Skeletal muscle cell (primary cell): ENCODE measurements around the gene OLFML3.

ENCODE experiments used
- DNase-seq: peaks from one replicate; pipeline ENCODE4 v3.0.0-alpha.2; 2010; ENCODE audit warnings: low read depth
- H3K4me3 ChIP-seq: 2 replicates; pipeline ENCODE4 v1.5.1; 2011; ENCODE audit warnings: low read depth, mild to moderate bottlenecking, control low read depth, low read length, moderate library complexity

OLFML3 gene, protein sequence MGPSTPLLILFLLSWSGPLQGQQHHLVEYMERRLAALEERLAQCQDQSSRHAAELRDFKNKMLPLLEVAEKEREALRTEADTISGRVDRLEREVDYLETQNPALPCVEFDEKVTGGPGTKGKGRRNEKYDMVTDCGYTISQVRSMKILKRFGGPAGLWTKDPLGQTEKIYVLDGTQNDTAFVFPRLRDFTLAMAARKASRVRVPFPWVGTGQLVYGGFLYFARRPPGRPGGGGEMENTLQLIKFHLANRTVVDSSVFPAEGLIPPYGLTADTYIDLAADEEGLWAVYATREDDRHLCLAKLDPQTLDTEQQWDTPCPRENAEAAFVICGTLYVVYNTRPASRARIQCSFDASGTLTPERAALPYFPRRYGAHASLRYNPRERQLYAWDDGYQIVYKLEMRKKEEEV

DNA sequence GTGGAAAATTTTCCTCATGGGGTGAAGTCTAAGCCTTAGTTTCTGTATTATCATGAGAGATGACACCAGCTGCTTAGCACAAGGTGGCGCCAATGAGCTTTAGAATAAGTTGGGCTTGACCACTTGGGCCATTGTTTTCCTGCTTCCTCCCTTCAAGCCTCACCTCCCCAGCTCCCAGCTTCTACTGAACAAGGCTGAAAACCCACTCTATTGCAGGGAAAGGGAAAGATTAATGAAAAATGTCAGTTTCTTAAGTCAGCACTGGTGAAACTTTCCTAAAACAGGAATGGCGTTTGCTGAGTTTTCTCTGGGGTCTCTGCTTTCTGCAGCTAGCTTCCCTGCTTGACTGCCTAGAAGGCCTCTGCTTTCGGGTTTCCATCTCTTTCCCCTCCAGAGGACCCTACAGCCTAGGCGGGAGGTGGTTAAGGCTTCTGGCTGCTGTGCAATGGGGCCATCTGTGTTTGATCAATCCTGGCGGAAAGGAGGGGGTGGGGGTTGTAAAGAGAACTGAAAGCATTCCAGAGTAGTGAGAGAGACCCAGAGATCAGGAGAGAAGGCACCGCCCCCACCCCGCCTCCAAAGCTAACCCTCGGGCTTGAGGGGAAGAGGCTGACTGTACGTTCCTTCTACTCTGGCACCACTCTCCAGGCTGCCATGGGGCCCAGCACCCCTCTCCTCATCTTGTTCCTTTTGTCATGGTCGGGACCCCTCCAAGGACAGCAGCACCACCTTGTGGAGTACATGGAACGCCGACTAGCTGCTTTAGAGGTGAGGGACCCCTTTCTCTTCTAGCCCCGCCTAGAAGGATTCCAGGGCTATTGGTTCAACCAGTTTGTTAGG is at the start of gene OLFML3:
Gene OLFML3 (plus strand): TSS at position 612 of the 840 bp plus-strand sequence. CDS start 43 bp downstream, at position 655.
- peak; percentile 92 for DNase-seq
- peak within 1 kb of the TSS; percentile 54 for H3K4me3 ChIP-seq

DNA sequence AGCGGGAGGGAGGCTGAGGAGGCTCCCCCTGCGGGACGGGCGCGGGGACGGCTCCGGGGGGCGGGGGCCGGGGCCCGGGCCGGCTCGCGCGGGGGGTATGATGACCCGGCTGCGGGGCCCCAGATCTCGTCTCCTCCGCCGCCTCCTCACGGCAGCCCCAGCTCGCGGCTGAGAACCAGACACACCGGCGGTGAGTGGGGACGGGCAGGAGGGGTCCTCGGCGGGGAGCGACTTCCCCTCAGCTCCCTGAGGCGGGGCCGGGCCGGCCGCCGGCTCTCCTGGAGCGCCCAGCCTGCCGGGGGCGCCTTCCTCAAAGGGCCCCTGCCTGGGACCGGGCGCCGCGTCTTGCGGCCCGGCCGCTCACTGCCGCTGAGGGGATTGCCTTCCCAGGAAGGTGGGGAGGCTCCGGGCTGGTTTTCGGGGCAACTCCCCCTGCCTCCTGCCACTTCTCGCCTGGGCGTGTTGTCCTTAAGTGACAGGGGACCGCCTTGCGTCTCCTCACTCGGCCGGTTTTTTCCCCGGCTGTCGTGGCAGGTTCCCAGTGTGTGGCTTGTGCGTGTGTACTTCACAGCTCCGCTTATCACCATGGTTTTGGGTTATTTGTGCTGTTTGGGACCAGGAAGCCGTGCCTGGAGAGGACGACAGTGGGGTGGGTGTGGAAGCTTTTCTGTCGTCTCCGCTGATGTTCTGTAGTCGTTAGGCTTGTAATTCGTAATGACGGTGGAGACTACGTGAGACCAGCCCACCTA is 49.4 kb upstream of the OLFML3 start:
- DNase-seq, result no peak
- peak overlapping the region; percentile 94 for H3K4me3 ChIP-seq

DNA sequence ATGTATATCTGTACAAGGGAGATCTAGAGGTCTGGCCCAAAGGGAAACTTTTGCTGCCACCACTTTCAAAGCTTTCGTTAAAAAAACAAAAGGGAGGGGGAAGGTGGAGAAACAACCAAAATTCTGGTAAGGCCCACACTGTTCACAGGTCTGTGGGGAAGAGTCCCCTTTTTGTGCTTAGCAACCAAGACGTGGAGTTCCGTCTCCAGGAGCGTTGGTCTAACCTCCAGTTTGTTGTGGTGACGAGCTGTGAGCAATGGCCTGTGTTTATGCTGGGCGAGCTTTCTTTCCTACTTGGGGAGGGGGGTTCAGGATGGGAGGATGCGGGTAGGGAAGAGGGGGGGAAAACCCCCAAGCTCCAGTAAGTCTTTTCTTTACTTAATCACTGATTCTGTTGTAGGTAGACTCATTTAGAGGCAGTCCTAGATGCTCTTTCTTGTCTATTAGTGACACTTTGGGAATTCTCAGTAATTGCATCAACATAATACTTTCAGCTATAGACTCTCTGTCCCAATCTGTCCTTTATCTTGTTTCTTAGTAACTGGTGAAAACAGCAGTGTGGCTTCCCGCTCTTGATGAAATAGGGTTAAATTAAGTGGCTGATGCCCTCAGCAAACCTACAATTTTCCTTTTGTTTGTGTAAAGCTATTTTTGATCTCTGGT is 48.6 kb upstream of the OLFML3 start:
- no peak for DNase-seq
- H3K4me3 ChIP-seq, result peak overlapping the region; percentile 94

DNA sequence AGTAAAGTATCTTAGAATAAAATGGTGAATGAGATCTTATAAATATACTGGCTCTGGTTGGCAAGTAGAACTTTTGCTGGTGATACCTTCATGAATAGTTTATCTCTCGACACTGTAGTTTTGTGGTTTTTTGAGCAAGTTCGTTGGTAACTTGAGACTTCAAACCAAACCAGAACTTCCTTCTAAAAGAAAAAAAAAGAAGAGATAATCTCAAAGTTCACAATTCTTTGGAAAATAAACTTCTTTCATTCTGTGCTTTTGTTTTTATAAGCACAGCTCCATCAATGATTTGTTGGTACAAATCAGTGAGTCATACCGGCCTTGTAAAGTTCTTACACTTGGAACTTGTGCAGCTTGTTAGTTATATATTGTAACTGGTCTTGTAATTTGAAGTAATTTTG is 47.8 kb upstream of the OLFML3 start:
- DNase-seq, result no peak
- peak overlapping the region; percentile 94 for H3K4me3 ChIP-seq

DNA sequence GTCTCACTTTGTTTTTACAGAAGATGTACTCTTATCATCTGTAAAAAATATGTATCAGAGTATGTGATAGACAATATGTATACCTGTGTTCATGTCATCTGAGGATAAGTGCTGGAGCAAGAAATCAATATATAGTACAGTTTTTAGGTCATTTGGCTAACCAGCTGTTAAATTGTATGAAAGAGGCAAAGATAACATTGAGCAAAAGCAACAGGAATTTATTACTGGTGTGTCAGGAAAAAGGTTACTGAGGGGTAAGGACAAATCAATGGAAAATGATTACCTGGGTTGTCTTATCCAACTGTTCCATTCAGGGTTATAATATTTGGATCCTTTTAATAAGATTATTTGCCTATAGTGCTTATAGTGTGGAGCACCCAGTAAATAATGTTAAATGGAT is 45.3 kb upstream of the OLFML3 start:
- H3K4me3 ChIP-seq, result no peak overlapping the region
- no peak for DNase-seq

DNA sequence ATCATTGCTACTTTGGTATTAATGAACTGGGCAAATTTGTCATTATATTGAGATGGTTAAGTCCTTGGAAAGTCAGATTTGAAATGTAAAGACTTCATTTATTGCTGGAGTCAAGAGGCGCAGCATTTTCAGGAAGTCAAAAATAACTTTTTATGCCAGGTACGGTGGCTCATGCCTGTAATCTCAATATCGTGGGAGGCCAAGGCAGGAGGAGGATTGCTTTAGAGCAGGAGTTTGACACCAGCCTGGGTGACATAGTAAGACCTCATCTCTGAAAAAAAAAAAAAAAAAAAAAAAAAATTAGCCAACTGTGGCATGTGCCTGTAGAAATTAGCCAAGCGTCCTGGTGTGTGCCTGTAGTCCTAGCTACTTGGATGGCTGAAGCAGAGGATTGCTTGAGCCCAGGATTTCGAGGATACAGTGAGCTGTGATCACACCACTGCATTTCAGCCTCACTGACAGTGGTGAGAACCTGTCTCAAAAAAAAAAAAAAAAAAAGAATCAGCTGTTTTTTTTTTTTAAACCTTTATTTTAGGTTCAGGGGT is 44.7 kb upstream of the OLFML3 start:
- H3K4me3 ChIP-seq, result no peak overlapping the region
- no peak for DNase-seq

DNA sequence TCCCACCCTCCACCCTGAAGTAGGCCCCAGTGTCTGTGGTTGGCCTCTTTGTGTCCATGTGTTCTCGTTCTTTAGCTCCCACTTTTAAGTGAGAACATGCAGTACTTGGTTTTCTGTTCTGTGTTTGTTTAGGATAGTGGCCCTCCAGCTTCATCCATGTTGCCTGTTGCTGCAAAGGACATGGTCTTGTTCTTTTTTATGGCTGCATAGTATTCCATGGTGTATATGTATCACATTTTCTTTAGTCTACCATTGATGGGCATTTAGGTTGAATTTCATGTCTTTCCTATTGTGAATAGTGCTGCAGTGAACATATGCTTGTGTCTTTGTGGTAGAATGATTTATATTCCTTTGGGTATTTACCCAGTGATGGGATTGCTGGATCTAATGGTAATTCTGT is 44.1 kb upstream of the OLFML3 start:
- H3K4me3 ChIP-seq, result no peak overlapping the region
- DNase-seq, result no peak

DNA sequence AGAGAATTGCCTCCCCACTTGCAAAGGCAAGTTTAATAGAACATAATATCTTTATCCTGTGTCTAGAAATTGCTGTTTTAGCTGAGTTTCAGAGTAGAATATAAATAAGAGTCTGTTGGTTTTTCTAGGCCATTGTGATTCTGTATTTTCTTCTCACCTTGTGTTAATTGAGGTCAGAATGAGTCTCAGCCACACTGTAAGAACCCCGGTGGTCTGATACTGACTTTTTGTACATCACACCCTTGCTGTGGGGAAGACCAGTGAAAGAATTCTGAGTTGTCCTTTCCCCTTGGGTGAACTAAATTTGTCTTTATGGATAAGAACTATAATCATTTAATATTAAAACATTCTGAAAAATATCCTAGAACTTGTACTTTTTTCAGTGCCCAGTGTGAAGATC is 43.3 kb upstream of the OLFML3 start:
- H3K4me3 ChIP-seq, result no peak overlapping the region
- DNase-seq, result no peak

DNA sequence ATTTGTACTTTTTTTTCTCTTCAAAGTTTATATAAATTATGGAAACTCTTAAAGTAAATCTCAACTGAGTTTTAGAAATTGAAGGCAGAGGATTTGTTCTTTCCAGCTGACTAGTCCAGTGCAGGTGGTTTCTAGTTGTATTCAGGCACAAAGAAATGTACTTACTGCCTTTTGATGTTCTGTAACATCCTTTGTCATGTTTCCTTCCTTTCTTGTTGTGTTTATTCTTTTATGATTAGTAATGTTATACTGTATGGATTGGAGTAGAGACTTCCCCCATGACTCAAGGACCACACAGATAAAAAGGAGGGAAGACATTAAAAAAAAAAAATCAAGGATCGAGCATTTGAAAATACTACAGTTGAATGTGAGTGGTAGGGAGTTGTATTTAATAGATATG is 42.1 kb upstream of the OLFML3 start:
- H3K4me3 ChIP-seq, result no peak overlapping the region
- no peak for DNase-seq

DNA sequence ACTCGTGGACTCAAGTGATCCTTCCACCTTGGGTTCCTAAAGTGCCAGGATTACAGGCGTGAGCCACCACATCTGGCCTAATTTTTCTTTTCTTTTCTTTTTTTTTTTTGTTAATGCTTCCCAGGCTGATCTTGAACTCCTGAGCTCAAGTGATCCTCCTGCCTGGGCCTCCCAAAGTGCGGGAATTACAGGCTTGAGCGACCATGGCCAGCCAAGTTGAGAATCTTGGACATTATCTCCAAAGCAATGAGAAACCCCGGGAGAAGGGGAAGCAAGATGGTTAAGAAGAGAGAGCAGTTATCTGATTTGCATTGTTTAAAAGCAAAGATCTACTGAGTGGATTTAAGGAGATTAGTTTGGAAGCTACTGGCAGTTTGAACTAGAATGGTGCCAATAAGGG is 41.1 kb upstream of the OLFML3 start:
- no peak overlapping the region for H3K4me3 ChIP-seq
- no peak for DNase-seq

DNA sequence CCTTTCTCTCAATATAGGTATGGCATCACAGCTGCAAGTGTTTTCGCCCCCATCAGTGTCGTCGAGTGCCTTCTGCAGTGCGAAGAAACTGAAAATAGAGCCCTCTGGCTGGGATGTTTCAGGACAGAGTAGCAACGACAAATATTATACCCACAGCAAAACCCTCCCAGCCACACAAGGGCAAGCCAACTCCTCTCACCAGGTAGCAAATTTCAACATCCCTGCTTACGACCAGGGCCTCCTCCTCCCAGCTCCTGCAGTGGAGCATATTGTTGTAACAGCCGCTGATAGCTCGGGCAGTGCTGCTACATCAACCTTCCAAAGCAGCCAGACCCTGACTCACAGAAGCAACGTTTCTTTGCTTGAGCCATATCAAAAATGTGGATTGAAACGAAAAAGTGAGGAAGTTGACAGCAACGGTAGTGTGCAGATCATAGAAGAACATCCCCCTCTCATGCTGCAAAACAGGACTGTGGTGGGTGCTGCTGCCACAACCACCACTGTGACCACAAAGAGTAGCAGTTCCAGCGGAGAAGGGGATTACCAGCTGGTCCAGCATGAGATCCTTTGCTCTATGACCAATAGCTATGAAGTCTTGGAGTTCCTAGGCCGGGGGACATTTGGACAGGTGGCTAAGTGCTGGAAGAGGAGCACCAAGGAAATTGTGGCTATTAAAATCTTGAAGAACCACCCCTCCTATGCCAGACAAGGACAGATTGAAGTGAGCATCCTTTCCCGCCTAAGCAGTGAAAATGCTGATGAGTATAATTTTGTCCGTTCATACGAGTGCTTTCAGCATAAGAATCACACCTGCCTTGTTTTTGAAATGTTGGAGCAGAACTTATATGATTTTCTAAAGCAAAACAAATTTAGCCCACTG is 38.7 kb upstream of the OLFML3 start:
- H3K4me3 ChIP-seq, result no peak overlapping the region
- no peak for DNase-seq

DNA sequence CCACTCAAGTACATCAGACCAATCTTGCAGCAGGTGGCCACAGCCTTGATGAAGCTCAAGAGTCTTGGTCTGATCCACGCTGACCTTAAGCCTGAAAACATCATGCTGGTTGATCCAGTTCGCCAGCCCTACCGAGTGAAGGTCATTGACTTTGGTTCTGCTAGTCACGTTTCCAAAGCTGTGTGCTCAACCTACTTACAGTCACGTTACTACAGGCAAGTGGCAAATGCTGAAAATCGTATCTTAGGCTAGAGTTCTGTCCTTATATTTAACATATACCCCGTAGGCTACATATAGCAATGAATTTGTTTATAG is 38.1 kb upstream of the OLFML3 start:
- DNase-seq, result no peak
- H3K4me3 ChIP-seq, result no peak overlapping the region

DNA sequence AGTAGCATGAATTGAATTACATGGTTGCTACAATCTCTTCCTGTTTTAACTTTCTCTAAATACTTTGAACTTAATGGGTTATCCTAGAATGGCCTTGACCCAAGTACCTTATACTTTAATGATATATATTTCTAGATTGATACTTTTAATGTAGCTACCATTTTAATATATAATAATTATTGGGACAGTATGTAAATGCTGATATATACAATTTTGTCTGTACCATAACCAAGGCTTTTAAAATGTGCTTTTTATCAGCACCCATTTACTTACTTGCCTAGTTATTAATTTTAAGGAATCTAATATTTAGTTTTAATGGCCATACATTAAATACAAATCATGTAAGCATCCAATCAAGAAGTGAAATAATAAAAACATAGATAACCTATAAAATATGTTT is 36.7 kb upstream of the OLFML3 start:
- DNase-seq, result no peak
- no peak overlapping the region for H3K4me3 ChIP-seq

DNA sequence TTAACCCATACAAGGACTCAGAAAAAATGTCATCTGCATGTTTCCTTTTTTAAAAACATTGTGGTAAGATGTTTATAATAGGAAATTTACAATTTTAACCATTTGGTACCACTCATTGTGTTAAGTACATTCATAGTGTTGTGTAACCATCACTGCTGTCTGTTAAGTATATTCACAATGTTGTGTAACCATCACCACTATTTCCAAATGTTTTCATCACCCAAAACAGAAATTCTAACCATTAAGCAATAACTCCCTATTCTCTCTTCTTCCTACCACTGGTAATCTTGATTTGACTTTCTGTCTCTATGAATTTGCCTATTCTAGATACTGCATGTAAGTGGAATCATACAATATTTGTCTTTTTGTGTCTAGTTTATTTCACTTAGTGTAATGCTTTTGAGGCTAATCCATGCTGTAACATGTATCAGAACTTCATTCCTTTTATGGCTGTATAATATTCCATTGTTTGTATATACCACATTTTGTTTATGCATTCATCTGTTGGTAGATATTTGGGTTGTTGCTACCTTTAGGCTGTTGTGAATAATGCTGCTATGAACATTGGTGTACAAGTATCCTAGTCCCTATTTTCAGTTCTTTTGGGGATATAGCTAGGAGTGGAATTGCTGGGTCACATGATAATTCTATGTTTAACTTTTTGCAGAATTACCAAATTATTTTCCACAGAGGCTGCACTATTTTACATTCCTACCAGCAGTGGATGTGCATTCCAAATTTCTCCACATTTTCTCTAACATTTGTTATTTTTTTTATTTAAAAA is 36.1 kb upstream of the OLFML3 start:
- no peak for DNase-seq
- H3K4me3 ChIP-seq, result no peak overlapping the region

DNA sequence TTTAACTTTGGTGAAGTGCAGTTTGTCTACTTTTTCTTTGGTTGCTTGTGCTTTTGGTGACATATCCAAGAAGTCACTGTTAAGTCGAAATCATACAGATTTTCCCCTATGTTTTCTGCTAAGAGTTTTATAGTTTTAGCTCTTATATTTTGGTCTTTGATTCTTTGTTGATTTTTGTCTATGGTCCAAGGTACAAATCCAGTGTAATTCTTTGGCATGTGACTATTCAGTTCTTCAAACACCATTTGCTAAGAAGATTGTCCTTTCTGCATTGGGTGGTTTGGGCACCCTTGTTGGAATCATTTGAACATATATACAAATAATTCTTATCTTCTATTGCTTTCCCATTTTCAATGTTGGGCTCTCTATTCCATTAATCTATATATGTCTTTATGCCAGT is 33.9 kb upstream of the OLFML3 start:
- DNase-seq, result no peak
- no peak overlapping the region for H3K4me3 ChIP-seq

DNA sequence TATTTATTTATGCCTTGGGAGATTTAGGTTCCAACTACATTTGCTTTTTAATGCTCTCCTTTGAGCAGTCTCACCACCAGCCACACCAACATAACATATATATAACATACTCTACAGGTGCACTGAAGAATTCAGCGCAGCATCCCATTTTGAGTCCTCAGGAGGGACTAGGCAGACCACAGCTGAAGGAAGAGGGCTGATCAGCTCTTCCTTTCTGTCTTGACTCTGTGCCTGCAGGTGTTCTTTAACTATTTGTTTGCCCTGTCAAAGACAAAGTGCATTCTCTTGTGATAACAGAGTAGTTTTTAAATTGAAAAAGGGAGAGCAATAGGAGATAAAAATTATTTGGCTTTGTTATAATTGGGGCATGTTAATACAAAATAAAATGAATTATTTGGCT is 33.2 kb upstream of the OLFML3 start:
- H3K4me3 ChIP-seq, result no peak overlapping the region
- DNase-seq, result no peak

DNA sequence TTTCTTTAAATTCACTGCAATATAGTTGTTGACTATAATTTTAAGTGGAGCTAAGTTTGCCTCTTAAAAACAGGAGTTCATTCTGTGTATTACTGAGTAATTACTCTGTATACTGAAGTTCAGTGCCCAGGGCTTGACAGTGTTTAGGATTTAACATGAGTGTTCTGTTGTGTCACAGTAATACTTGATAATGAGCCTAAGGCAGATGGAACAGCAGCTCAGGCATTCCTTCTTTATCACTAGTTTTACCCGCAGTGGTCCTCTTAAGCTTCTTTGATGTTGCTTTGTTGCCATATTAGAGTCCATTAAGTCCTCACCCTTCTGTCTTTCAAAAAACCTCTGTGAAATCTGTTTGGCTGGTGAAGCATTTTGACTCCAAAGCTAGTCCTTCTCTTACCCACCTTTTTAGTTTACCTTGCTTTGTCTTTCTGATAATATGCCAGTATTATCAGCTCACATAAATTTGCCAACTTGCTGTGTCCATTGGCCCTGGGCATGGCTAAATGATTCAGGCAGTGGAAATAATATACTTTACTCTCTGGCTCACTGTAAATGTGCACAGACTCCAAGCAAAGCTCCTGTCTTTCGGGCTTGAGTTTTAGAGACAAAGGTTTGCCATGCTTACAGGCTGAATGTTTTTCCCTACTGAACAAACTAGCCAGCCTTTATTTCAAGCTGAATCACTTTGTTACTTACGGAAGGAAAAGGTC is 32.4 kb upstream of the OLFML3 start:
- H3K4me3 ChIP-seq, result no peak overlapping the region
- no peak for DNase-seq
